H1 (cell line): ENCODE data around the gene UBE3B.

Experiments used
- BACH1 ChIP-seq: IDR thresholded peaks from 2 replicates; pipeline ENCODE4 v1.6.1; 2012; ENCODE audit warnings: low read length, improper control_type of control experiment
- CTCF ChIP-seq, 3 experiments: IDR thresholded peaks; 1 replicate in 2 of 3; 2 replicates in 1 of 3; pipeline versions ENCODE4 v1.5.1 to v1.6.1; 2011; ENCODE audit warnings: low read length in 3 of 3, mild to moderate bottlenecking in 3 of 3, inconsistent platforms in 2 of 3, low read depth in 1 of 3, moderate library complexity in 1 of 3; ENCODE audit not compliant: insufficient read depth in 1 of 3; ENCODE audit errors: control extremely low read depth in 1 of 3
- JUN ChIP-seq: IDR thresholded peaks from 2 replicates; pipeline ENCODE4 v1.6.1; 2011; ENCODE audit warnings: low read depth, mild to moderate bottlenecking, improper control_type of control experiment, low read length
- JUND ChIP-seq: IDR thresholded peaks from 2 replicates; pipeline ENCODE4 v1.6.1; 2011; ENCODE audit warnings: mild to moderate bottlenecking, improper control_type of control experiment, low read length
- MAFK ChIP-seq: IDR thresholded peaks from 2 replicates; pipeline ENCODE4 v1.6.1; 2012; ENCODE audit warnings: low read depth, mild to moderate bottlenecking, improper control_type of control experiment, low read length
- MAX ChIP-seq: IDR thresholded peaks from 2 replicates; pipeline ENCODE4 v1.6.1; 2012; ENCODE audit warnings: inconsistent platforms
- POLR2A ChIP-seq, 2 experiments: IDR thresholded peaks; 1 replicate in 1 of 2; 2 replicates in 1 of 2; pipeline ENCODE4 v1.6.1; 2011; ENCODE audit warnings: low read depth in 2 of 2, low read length in 2 of 2, mild to moderate bottlenecking in 2 of 2; ENCODE audit errors: control extremely low read depth in 1 of 2
- POLR2AphosphoS5 ChIP-seq: IDR thresholded peaks from 2 replicates; pipeline ENCODE4 v1.6.1; 2011; ENCODE audit warnings: low read depth, low read length
- RAD21 ChIP-seq, 2 experiments: IDR thresholded peaks in 1 of 2; conservative IDR thresholded peaks in 1 of 2; 2 replicates each; pipeline ENCODE4 v1.6.1; 2011; ENCODE audit warnings: low read depth in 2 of 2, low read length in 2 of 2, improper control_type of control experiment in 1 of 2, inconsistent platforms in 1 of 2, mild to moderate bottlenecking in 1 of 2, moderate library complexity in 1 of 2
- RFX5 ChIP-seq: IDR thresholded peaks from 2 replicates; pipeline ENCODE4 v1.6.1; 2011; ENCODE audit warnings: low read depth, low read length, improper control_type of control experiment, borderline replicate concordance
- SP2 ChIP-seq: IDR thresholded peaks from 2 replicates; pipeline ENCODE4 v1.6.1; 2012; ENCODE audit warnings: mild to moderate bottlenecking, low read length, inconsistent platforms
- ZNF274 ChIP-seq: IDR thresholded peaks from 2 replicates; pipeline ENCODE4 v1.7.0; 2012; ENCODE audit warnings: low read length, borderline replicate concordance; ENCODE audit errors: extremely low read depth
- TF ChIP-seq, protein P1 (sequence below): fragments of 300-600 bp; sonication (generic); IDR thresholded peaks from 2 replicates; pipeline ENCODE4 v1.7.1; 2012; ENCODE audit warnings: low read length, moderate library complexity, mild to moderate bottlenecking, inconsistent platforms; ENCODE audit not compliant: insufficient replicate concordance

DNA sequence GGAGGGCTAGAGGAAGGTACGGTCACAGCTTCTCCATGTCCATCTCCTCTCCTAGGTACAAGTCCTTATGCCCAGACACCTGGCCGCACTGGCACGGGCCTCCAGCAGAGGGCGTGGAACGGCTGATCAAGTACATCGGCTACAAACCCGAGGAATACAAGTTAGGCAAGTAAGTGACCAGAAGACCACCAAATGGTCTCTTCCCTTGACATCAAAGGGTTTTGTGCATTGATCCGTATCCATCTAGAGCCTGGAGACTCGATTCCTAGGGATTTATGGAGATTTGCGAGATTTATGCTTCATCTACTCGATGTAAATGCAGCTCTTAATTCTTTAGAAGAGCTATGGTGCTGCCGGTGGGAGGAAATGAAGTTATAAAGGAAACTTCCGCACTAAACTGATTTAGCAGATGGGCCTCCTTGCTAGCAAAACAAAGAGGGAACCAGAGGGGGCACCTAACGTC lies 44.6 kb upstream of the UBE3B start:
- no peak for TF ChIP-seq POLR2A (IDR thresholded peaks at IDR 0.05; ENCODE audit: control extremely low read depth in 1 of 2, low read depth in 2 of 2, low read length in 2 of 2)
- TF ChIP-seq CTCF (IDR thresholded peaks at IDR 0.05; ENCODE audit: control extremely low read depth in 1 of 3, insufficient read depth in 1 of 3, low read depth in 1 of 3, low read length in 3 of 3), result peak; percentile 86 to 98 (median 97)
- peak; percentile 65 to 73 for TF ChIP-seq RAD21 (IDR thresholded peaks at IDR 0.05 in 1 of 2, conservative IDR thresholded peaks at IDR 0.05 in 1 of 2; ENCODE audit: low read depth in 2 of 2, low read length in 2 of 2)
- TF ChIP-seq POLR2AphosphoS5, result no peak
- TF ChIP-seq JUN, result no peak
- no peak for TF ChIP-seq BACH1
- no peak for TF ChIP-seq ZNF274
- no peak for TF ChIP-seq MAFK
- TF ChIP-seq SP2, result no peak
- TF ChIP-seq, protein P1, sequence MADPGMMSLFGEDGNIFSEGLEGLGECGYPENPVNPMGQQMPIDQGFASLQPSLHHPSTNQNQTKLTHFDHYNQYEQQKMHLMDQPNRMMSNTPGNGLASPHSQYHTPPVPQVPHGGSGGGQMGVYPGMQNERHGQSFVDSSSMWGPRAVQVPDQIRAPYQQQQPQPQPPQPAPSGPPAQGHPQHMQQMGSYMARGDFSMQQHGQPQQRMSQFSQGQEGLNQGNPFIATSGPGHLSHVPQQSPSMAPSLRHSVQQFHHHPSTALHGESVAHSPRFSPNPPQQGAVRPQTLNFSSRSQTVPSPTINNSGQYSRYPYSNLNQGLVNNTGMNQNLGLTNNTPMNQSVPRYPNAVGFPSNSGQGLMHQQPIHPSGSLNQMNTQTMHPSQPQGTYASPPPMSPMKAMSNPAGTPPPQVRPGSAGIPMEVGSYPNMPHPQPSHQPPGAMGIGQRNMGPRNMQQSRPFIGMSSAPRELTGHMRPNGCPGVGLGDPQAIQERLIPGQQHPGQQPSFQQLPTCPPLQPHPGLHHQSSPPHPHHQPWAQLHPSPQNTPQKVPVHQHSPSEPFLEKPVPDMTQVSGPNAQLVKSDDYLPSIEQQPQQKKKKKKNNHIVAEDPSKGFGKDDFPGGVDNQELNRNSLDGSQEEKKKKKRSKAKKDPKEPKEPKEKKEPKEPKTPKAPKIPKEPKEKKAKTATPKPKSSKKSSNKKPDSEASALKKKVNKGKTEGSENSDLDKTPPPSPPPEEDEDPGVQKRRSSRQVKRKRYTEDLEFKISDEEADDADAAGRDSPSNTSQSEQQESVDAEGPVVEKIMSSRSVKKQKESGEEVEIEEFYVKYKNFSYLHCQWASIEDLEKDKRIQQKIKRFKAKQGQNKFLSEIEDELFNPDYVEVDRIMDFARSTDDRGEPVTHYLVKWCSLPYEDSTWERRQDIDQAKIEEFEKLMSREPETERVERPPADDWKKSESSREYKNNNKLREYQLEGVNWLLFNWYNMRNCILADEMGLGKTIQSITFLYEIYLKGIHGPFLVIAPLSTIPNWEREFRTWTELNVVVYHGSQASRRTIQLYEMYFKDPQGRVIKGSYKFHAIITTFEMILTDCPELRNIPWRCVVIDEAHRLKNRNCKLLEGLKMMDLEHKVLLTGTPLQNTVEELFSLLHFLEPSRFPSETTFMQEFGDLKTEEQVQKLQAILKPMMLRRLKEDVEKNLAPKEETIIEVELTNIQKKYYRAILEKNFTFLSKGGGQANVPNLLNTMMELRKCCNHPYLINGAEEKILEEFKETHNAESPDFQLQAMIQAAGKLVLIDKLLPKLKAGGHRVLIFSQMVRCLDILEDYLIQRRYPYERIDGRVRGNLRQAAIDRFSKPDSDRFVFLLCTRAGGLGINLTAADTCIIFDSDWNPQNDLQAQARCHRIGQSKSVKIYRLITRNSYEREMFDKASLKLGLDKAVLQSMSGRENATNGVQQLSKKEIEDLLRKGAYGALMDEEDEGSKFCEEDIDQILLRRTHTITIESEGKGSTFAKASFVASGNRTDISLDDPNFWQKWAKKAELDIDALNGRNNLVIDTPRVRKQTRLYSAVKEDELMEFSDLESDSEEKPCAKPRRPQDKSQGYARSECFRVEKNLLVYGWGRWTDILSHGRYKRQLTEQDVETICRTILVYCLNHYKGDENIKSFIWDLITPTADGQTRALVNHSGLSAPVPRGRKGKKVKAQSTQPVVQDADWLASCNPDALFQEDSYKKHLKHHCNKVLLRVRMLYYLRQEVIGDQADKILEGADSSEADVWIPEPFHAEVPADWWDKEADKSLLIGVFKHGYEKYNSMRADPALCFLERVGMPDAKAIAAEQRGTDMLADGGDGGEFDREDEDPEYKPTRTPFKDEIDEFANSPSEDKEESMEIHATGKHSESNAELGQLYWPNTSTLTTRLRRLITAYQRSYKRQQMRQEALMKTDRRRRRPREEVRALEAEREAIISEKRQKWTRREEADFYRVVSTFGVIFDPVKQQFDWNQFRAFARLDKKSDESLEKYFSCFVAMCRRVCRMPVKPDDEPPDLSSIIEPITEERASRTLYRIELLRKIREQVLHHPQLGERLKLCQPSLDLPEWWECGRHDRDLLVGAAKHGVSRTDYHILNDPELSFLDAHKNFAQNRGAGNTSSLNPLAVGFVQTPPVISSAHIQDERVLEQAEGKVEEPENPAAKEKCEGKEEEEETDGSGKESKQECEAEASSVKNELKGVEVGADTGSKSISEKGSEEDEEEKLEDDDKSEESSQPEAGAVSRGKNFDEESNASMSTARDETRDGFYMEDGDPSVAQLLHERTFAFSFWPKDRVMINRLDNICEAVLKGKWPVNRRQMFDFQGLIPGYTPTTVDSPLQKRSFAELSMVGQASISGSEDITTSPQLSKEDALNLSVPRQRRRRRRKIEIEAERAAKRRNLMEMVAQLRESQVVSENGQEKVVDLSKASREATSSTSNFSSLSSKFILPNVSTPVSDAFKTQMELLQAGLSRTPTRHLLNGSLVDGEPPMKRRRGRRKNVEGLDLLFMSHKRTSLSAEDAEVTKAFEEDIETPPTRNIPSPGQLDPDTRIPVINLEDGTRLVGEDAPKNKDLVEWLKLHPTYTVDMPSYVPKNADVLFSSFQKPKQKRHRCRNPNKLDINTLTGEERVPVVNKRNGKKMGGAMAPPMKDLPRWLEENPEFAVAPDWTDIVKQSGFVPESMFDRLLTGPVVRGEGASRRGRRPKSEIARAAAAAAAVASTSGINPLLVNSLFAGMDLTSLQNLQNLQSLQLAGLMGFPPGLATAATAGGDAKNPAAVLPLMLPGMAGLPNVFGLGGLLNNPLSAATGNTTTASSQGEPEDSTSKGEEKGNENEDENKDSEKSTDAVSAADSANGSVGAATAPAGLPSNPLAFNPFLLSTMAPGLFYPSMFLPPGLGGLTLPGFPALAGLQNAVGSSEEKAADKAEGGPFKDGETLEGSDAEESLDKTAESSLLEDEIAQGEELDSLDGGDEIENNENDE, result no peak
- TF ChIP-seq MAX, result no peak
- TF ChIP-seq RFX5, result no peak
- no peak for TF ChIP-seq JUND
